ENCODE measurements around the gene MGAT3.

GRCh38 chr22:39536711-39537110 lies 79.9 kb downstream of the MGAT3 start:
- TF ChIP-seq ARNT (IDR thresholded peaks at IDR 0.05) = no peak
- TF ChIP-seq, protein P1, sequence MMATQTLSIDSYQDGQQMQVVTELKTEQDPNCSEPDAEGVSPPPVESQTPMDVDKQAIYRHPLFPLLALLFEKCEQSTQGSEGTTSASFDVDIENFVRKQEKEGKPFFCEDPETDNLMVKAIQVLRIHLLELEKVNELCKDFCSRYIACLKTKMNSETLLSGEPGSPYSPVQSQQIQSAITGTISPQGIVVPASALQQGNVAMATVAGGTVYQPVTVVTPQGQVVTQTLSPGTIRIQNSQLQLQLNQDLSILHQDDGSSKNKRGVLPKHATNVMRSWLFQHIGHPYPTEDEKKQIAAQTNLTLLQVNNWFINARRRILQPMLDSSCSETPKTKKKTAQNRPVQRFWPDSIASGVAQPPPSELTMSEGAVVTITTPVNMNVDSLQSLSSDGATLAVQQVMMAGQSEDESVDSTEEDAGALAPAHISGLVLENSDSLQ (IDR thresholded peaks at IDR 0.05) = no peak
- TF ChIP-seq FOXA1 (IDR thresholded peaks at IDR 0.05) = no peak
- TF ChIP-seq FOXK2 (IDR thresholded peaks at IDR 0.05) = no peak
- no peak for TF ChIP-seq FOXM1 (IDR thresholded peaks at IDR 0.05; ENCODE audit: borderline replicate concordance)
- TF ChIP-seq SUZ12 (IDR thresholded peaks at IDR 0.05) = no peak
- no peak for TF ChIP-seq NFRKB (IDR thresholded peaks at IDR 0.05)
- TF ChIP-seq BHLHE40 (IDR thresholded peaks at IDR 0.05; ENCODE audit: borderline replicate concordance) = no peak
- no peak for TF ChIP-seq ZNF384 (IDR thresholded peaks at IDR 0.05)
- TF ChIP-seq SP1 (IDR thresholded peaks at IDR 0.05) = no peak
- TF ChIP-seq ELF4 (IDR thresholded peaks at IDR 0.05) = no peak
- TF ChIP-seq TARDBP (IDR thresholded peaks at IDR 0.05) = no peak
